Liver (tissue), 3 donors: Measurements from ENCODE around the gene ZNF594.
"Not testable (repeated sequence)": the region's sequence is repeated elsewhere in the genome, so short reads cannot be mapped to it uniquely, and the experiment has no call there.

Experiments used
- CTCF ChIP-seq: fragments of 150-350 bp; IDR thresholded peaks from 2 replicates; pipeline ENCODE4 v1.5.1; 2017; ENCODE audit warnings: improper control_type of control experiment, low read depth, low read length; ENCODE audit not compliant: missing input control
- EGR1 ChIP-seq, 2 donors: IDR thresholded peaks; 2 replicates each; pipeline ENCODE4 v1.6.1; 2016 to 2018; ENCODE audit warnings: antibody characterized with exemption in 2 of 2, low read depth in 2 of 2
- FOXA1 ChIP-seq: IDR thresholded peaks from 2 replicates; pipeline ENCODE4 v1.6.1; 2016; ENCODE audit warnings: antibody characterized with exemption
- GABPA ChIP-seq, 2 donors: IDR thresholded peaks in 1 of 2; conservative IDR thresholded peaks in 1 of 2; 2 replicates each; pipeline ENCODE4 v1.6.1; 2016; ENCODE audit warnings: antibody characterized with exemption in 2 of 2, mild to moderate bottlenecking in 1 of 2, moderate library complexity in 1 of 2
- JUND ChIP-seq, 2 donors: IDR thresholded peaks; 2 replicates each; pipeline ENCODE4 v1.6.1; 2016; ENCODE audit warnings: antibody characterized with exemption in 2 of 2
- MAX ChIP-seq: IDR thresholded peaks from 2 replicates; pipeline ENCODE4 v1.6.1; 2016; ENCODE audit warnings: antibody characterized with exemption
- RAD21 ChIP-seq, 2 donors: IDR thresholded peaks; 2 replicates each; pipeline ENCODE4 v1.6.1; 2016; ENCODE audit warnings: antibody characterized with exemption in 2 of 2, mild to moderate bottlenecking in 2 of 2
- RXRA ChIP-seq, 2 donors: IDR thresholded peaks; 2 replicates each; pipeline ENCODE4 v1.6.1; 2017 to 2018; ENCODE audit warnings: antibody characterized with exemption in 2 of 2, mild to moderate bottlenecking in 1 of 2
- SP1 ChIP-seq: IDR thresholded peaks from 2 replicates; pipeline ENCODE4 v1.6.1; 2018; ENCODE audit warnings: antibody characterized with exemption, mild to moderate bottlenecking
- TAF1 ChIP-seq: conservative IDR thresholded peaks from 2 replicates; pipeline ENCODE4 v1.6.1; 2016; ENCODE audit warnings: antibody characterized with exemption, mild to moderate bottlenecking
- YY1 ChIP-seq: IDR thresholded peaks from 2 replicates; pipeline ENCODE4 v1.6.1; 2016; ENCODE audit warnings: antibody characterized with exemption, mild to moderate bottlenecking
- ZBTB33 ChIP-seq: IDR thresholded peaks from 2 replicates; pipeline ENCODE4 v1.6.1; 2016; ENCODE audit warnings: antibody characterized with exemption
- donor health status: healthy.
- donor health status: healthy.

GRCh38 chr17:5175027-5175426 lies 16.6 kb downstream of the ZNF594 start:
- TF ChIP-seq RAD21 (IDR thresholded peaks at IDR 0.05); CTCF; YY1; FOXA1; SP1; JUND (IDR thresholded peaks at IDR 0.05); RXRA (IDR thresholded peaks at IDR 0.05); MAX; ZBTB33; GABPA (IDR thresholded peaks at IDR 0.05 in 1 of 2, conservative IDR thresholded peaks at IDR 0.05 in 1 of 2); TAF1; EGR1 (IDR thresholded peaks at IDR 0.05; ENCODE audit: low read depth in 2 of 2): not testable (repeated sequence)
